Transverse colon (tissue), 4 donors: Measurements from ENCODE around the gene PPP1R9A. TPM values are rescaled to one million over a fixed set of nuclear protein-coding genes. Genes with fewer than 3 reads are reported as not detected.

Experiments used
- DNase-seq: peaks from one replicate; pipeline ENCODE4 v3.0.0-alpha.2; 2019
- H3K27ac ChIP-seq, 4 donors: fragments of 200-600 bp; sonication (generic); 2 replicates each; pipeline ENCODE4 v1.5.1; 2016 to 2018; ENCODE audit warnings: inconsistent platforms in 4 of 4
- H3K27me3 ChIP-seq: fragments of 200-600 bp; sonication (generic); 2 replicates; pipeline ENCODE4 v1.5.1; 2017; ENCODE audit warnings: inconsistent platforms
- H3K36me3 ChIP-seq, 4 donors: fragments of 200-600 bp; sonication (generic); 2 replicates each; pipeline ENCODE4 v1.5.1; 2017 to 2019; ENCODE audit warnings: inconsistent platforms in 4 of 4
- H3K4me1 ChIP-seq, 4 donors: fragments of 200-600 bp; sonication (generic); 2 replicates each; pipeline ENCODE4 v1.5.1; 2017 to 2020; ENCODE audit warnings: inconsistent platforms in 4 of 4
- H3K4me3 ChIP-seq, 4 donors: fragments of 200-600 bp; sonication (generic); 1 replicate in 1 of 4; 2 replicates in 3 of 4; pipeline versions ENCODE4 v1.5.1 to v1.6.1; 2017 to 2019; ENCODE audit warnings: inconsistent platforms in 4 of 4
- H3K9me3 ChIP-seq, 2 donors: fragments of 200-600 bp; sonication (generic); 2 replicates each; pipeline ENCODE4 v1.5.1; 2017 to 2019; ENCODE audit warnings: inconsistent platforms in 2 of 2
- EP300 ChIP-seq: sonication (generic); formaldehyde crosslinking; IDR thresholded peaks from one replicate; pipeline ENCODE4 v1.6.1; 2017; ENCODE audit warnings: antibody characterized with exemption, low read depth
- POLR2A ChIP-seq: fragments of 450-650 bp; IDR thresholded peaks from one replicate; pipeline ENCODE4 v1.6.1; 2016; ENCODE audit warnings: antibody characterized with exemption, mild to moderate bottlenecking, moderate library complexity
- POLR2AphosphoS5 ChIP-seq, 3 donors: sonication (generic); formaldehyde crosslinking; IDR thresholded peaks; one replicate each; pipeline ENCODE4 v1.6.1; 2016; ENCODE audit warnings: antibody characterized with exemption in 3 of 3
- WGBS, 2 donors: methylation state at CpG; one replicate each; pipeline ENCODE4 v1.1.5; 2018; ENCODE audit warnings: low coverage in 1 of 2; 5-methylcytosine and 5-hydroxymethylcytosine counted together
- in situ Hi-C, 4 donors: fragments of 200-750 bp; cut with MboI; loops; one replicate each; pipeline versions ENCODE4 v1.15.0 to v1.15.1; 2017; ENCODE audit warnings: low sequenced_read_pairs in 3 of 4, low pct_ligation_motif_present in 1 of 4, low pct_unique_long_range_greater_than_20kb in 1 of 4
- intact Hi-C: fragments of 100-400 bp; cut with DNase I; formaldehyde crosslinking; loops from one replicate; pipeline ENCODE4 v1.15.1; 2023; ENCODE audit warnings: low total_unique reads
- total RNA-seq, 4 donors: library from RNA; depleted of rRNA; stranded (reverse); fragments of >200 nt; gene quantifications; one replicate each; pipeline ENCODE4 v1.1.0, GENCODE V29; 2016
- TF ChIP-seq, protein P1 (sequence below), 5 experiments: fragments of 200-600 bp in 3 of 5; fragments of 450-650 bp in 2 of 5; sonication (generic) in 3 of 5; IDR thresholded peaks; 1 replicate in 2 of 5; 2 replicates in 3 of 5; pipeline ENCODE4 v1.5.1; 2016 to 2017; ENCODE audit warnings: antibody characterized with exemption in 5 of 5, inconsistent platforms in 3 of 5, mild to moderate bottlenecking in 2 of 5, moderate library complexity in 1 of 5

The PPP1R9A gene
- total RNA-seq, 4 donors from 2014 or later: 13.1 to 30.0 (median 23.2) TPM

DNA sequence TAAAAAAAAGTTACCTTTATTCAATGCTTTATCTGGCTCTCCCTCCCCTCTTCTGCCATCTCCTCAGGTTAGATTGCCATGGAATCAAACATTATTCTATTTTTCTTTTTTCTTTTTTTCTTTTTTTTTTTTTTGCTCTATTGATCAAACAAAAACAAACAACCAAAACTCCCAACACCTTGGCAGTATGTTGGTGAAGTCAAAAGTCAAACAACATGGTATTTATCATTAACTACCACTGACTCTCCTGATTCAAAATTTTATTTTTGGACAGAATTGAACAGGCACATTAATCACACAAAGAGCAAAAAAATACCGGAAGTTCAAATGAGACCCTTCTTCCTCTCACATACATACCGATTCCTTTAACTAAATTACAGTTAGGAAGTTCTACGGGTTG lies 410.6 kb downstream of the PPP1R9A start:
- Histone ChIP-seq H3K27me3 (no peaks in the 10 kb centered on the region), H3K4me1 (no peaks in the 10 kb centered on the region), H3K36me3 (no peaks in the 10 kb centered on the region), H3K9me3 (no peaks in the 10 kb centered on the region), H3K27ac (no peak overlapping the region), H3K4me3 (no peak overlapping the region)
- TF ChIP-seq POLR2AphosphoS5 (IDR thresholded peaks at IDR 0.05) (no peak), POLR2A (no peak), EP300 (no peak)
- TF ChIP-seq, protein P1, sequence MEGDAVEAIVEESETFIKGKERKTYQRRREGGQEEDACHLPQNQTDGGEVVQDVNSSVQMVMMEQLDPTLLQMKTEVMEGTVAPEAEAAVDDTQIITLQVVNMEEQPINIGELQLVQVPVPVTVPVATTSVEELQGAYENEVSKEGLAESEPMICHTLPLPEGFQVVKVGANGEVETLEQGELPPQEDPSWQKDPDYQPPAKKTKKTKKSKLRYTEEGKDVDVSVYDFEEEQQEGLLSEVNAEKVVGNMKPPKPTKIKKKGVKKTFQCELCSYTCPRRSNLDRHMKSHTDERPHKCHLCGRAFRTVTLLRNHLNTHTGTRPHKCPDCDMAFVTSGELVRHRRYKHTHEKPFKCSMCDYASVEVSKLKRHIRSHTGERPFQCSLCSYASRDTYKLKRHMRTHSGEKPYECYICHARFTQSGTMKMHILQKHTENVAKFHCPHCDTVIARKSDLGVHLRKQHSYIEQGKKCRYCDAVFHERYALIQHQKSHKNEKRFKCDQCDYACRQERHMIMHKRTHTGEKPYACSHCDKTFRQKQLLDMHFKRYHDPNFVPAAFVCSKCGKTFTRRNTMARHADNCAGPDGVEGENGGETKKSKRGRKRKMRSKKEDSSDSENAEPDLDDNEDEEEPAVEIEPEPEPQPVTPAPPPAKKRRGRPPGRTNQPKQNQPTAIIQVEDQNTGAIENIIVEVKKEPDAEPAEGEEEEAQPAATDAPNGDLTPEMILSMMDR (IDR thresholded peaks at IDR 0.05): no peak
- in situ Hi-C loops: no loop called here
- DNase-seq: no peak
- intact Hi-C loops: no loop called here
- 77 to 83% methylated on average over 3 of the region's 3 CpGs for WGBS, 2 donors

DNA sequence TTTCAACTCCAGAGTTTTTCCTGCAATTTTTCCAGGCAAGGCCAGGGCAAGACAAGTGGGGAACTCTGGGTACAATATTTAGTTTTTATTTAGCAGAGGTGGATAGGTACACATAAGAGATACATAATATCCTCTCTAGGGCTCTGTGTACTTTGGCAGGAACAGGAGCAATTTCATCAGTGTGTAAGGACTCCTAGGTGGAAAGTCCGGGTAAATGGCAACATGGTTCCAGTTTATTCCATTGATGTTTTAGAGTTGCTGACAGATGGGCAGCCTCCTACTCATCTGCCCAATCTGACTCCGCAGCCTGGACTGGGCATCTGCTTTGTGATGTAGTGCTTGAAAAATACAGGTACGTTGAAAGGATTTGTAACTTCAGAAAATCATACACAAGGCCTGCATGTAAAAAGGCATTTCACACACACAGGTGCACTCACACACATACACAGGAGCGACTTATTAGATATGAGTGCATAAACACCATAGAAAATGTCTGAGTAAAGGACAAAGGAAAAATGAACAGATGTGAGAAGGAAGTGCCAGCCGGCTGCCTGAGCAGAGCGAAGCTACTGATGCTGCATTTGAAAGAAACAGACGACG lies 411.2 kb downstream of the PPP1R9A start:
- 73 to 84% methylated on average over 7 to 8 of the region's 8 CpGs for WGBS, 2 donors
- no peak for DNase-seq
- Histone ChIP-seq H3K4me3 (no peak overlapping the region), H3K9me3 (no peaks in the 10 kb centered on the region), H3K27ac (no peak overlapping the region), H3K27me3 (no peaks in the 10 kb centered on the region), H3K36me3 (no peaks in the 10 kb centered on the region), H3K4me1 (no peaks in the 10 kb centered on the region)
- in situ Hi-C loops (no loop called here), intact Hi-C loops (no loop called here)
- TF ChIP-seq, protein P1 (IDR thresholded peaks at IDR 0.05): no peak
- no peak for TF ChIP-seq POLR2AphosphoS5 (IDR thresholded peaks at IDR 0.05)
- TF ChIP-seq POLR2A: no peak
- TF ChIP-seq EP300: no peak

DNA sequence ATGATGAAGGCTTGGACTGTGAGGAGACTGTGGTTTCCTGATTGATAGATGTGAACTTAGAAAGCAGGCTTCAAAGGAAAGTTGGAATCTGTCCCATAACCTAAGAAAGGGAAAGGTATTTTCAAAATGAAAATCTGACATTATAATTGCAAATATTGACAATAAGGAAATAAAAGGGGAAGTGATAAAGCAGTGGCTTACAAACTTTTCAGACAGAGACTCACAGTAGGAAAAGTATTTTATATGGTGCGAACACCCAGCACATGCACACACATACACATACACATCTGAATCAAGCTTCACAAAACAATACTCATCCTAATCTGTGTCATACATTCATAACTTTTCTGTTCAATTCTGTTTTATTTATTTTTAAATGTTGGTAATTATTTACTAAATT lies 412.2 kb downstream of the PPP1R9A start:
- Histone ChIP-seq H3K4me3 (no peak overlapping the region), H3K27ac (no peak overlapping the region), H3K4me1 (no peaks in the 10 kb centered on the region), H3K27me3 (peaks cover 5% of the 10 kb centered on the region), H3K36me3 (no peaks in the 10 kb centered on the region), H3K9me3 (no peaks in the 10 kb centered on the region)
- 89 to 100% methylated on average over 1 of the region's 1 CpG for WGBS, 2 donors
- TF ChIP-seq POLR2AphosphoS5 (IDR thresholded peaks at IDR 0.05): no peak
- TF ChIP-seq EP300: no peak
- TF ChIP-seq, protein P1 (IDR thresholded peaks at IDR 0.05): no peak
- no peak for TF ChIP-seq POLR2A
- intact Hi-C loops (no loop called here), in situ Hi-C loops (no loop called here)
- DNase-seq: no peak

DNA sequence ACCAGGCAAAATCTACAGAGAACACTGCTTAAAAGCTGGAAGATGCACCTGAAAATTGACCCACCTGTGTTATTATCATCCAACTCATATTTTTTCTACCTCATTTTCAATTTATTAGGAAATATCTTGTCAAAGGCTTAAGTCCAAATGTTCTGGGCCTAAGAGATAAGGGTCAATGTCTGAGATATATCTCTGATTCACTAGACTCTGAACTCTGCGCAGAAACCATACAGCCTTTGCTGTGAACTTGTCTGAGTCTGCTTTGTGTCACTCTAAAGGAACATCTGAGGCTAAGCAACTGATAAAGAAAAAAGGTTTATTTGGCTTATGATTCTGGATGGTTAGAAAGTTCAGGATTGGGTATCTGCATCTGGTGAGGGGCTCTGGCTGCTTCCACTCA lies 413.3 kb downstream of the PPP1R9A start:
- intact Hi-C loops: no loop called here
- Histone ChIP-seq H3K4me3 (no peak overlapping the region), H3K27me3 (peaks cover 14% of the 10 kb centered on the region), H3K4me1 (no peaks in the 10 kb centered on the region), H3K9me3 (no peaks in the 10 kb centered on the region), H3K36me3 (no peaks in the 10 kb centered on the region), H3K27ac (no peak overlapping the region)
- TF ChIP-seq, protein P1 (IDR thresholded peaks at IDR 0.05): no peak
- DNase-seq: no peak
- WGBS, 2 donors: 89 to 100% methylated on average over 1 of the region's 1 CpG
- in situ Hi-C loops: no loop called here
